ENCODE measurements around the gene PIGL.
"Not testable (repeated sequence)": the region's sequence is repeated elsewhere in the genome, so short reads cannot be mapped to it uniquely, and the experiment has no call there.

GRCh38 chr17:16201693-16202131 lies 15.3 kb upstream of the PIGL start:
- TF ChIP-seq CTCF (IDR thresholded peaks at IDR 0.05; ENCODE audit: extremely low read depth in 1 of 2, insufficient read depth in 1 of 2, low read depth in 1 of 2, low read length in 2 of 2); JUN (IDR thresholded peaks at IDR 0.05; ENCODE audit: borderline replicate concordance, insufficient read depth, insufficient read length, low read depth); EZH2 (IDR thresholded peaks at IDR 0.05; ENCODE audit: borderline replicate concordance, low read depth, low read length, severe bottlenecking); POLR2A (IDR thresholded peaks at IDR 0.05; ENCODE audit: low read depth, low read length); MAX (IDR thresholded peaks at IDR 0.05; ENCODE audit: insufficient read depth, insufficient read length): not testable (repeated sequence)

All from endothelial cell of umbilical vein (primary cell).